Smooth muscle cell of the pulmonary artery (primary cell): ENCODE measurements around the gene NAPEPLD. TPM values are rescaled to one million over a fixed set of nuclear protein-coding genes. Genes with fewer than 3 reads are reported as not detected.

Source experiments
- total RNA-seq: library from RNA; depleted of rRNA; stranded (reverse); fragments of >200 nt; gene quantifications from 2 replicates; pipeline ENCODE4 v1.2.3, GENCODE V29; 2014

The NAPEPLD gene
- 17.6 and 20.9 TPM in 2 replicates for total RNA-seq

GRCh38 chr7:103148994-103149807 lies at the start of gene NAPEPLD:
Gene NAPEPLD (minus strand): TSS chr7:103149099. CDS start chr7:103128776, 20,323 bp downstream.

DNA sequence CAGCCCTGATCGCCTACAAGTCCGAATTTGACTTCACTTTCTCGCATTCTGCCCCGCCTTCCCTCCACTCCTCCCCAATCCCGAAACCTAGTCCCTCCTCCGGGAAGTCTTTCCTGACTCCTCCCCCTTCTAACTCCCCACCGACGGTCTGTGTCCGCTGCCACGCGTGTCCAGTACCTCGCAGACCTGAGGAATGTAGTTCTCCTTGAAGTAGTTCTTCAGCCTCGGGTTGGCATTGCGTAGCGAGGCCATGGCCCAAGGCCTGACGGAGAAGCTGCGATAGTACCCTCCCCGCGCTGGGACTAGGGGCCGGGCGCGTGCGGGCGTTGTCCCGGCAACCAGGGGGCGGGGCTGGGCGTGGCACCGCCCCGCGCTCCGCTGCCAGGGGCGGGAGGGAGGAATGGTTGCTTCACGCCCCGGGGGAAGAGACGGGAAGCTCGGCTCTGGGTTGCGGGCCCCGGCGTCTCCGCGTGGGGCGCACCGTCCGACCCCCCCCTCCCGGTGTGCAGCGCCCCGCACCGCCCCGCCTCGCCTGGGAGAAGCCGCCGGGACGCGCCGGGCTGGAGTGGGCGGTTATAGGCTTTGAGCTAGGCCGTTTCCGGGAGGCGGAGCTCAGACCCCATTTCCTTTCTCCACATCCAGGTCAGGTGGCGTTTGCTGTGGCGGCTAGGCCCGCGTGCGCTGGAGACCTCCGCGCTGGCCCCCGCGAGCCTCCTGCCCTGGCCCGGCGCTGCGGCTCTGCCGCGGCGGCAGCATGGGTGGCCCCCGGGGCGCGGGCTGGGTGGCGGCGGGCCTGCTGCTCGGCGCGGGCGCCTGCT lies 74.2 kb downstream of the NAPEPLD start, which contains the start of the genes ARMC10 and FBXL13:
TSS of gene ARMC10 (plus strand) at position 622 of the 818 bp plus-strand sequence. CDS start at position 755, 133 bp downstream.
TSS of gene FBXL13 (minus strand) at position 278 of the 818 bp plus-strand sequence.

Other genes starting within 250 kb of the NAPEPLD start
- gene LRRC17, start 236.1 kb downstream of the NAPEPLD start, total RNA-seq: 65.6 and 103 TPM in 2 replicates
- gene FBXL13, start 74.3 kb downstream of the NAPEPLD start, total RNA-seq: 1.4 and 2.0 TPM in 2 replicates
- gene ARMC10, start 74.0 kb downstream of the NAPEPLD start, total RNA-seq: 42.6 and 44.2 TPM in 2 replicates
- 44.3 and 59.2 TPM in 2 replicates for gene PMPCB, start 148.3 kb upstream of the NAPEPLD start, total RNA-seq
- gene DNAJC2, start 195.7 kb upstream of the NAPEPLD start, total RNA-seq: 9.9 and 11.7 TPM in 2 replicates
- 169 and 201 TPM in 2 replicates for gene PSMC2, start 198.5 kb upstream of the NAPEPLD start, total RNA-seq